Cardiac muscle cell (in vitro differentiated cells and primary cell): ENCODE results near the gene CRELD1. TPM values are rescaled to one million over a fixed set of nuclear protein-coding genes. Genes with fewer than 3 reads are reported as not detected.

Experiments used
- DNase-seq, 2 donors: peaks; one replicate each; pipeline versions ENCODE4 v3.0.0 to v3.0.0-alpha.2; 2010 to 2017; ENCODE audit warnings: low read depth in 1 of 2, low spot score in 1 of 2
- H3K27ac ChIP-seq: fragments of 200-600 bp; sonication (generic); 2 replicates; pipeline ENCODE4 v1.5.1; 2016
- H3K27me3 ChIP-seq: fragments of 200-600 bp; sonication (generic); 2 replicates; pipeline ENCODE4 v1.6.0; 2016; ENCODE audit warnings: control low read depth
- H3K36me3 ChIP-seq: fragments of 200-600 bp; sonication (generic); 2 replicates; pipeline ENCODE4 v1.5.1; 2016; ENCODE audit warnings: control low read depth
- H3K4me1 ChIP-seq: fragments of 200-600 bp; sonication (generic); 2 replicates; pipeline ENCODE4 v1.8.1; 2017; ENCODE audit warnings: low read depth, mild to moderate bottlenecking, mixed run types
- H3K4me3 ChIP-seq: fragments of 200-600 bp; sonication (generic); 2 replicates; pipeline ENCODE4 v1.5.1; 2016; ENCODE audit warnings: mild to moderate bottlenecking
- H3K9me3 ChIP-seq: fragments of 200-600 bp; sonication (generic); 2 replicates; pipeline ENCODE4 v1.5.1; 2017; ENCODE audit warnings: low read depth, mild to moderate bottlenecking, control low read depth
- CTCF ChIP-seq: IDR thresholded peaks from 2 replicates; pipeline ENCODE4 v1.5.1; 2012; ENCODE audit warnings: low read depth, mild to moderate bottlenecking, low read length
- polyA plus RNA-seq: library from polyadenylated mRNA; unstranded; fragments of >200 nt; fragmentation: Nextera tagmentation; extraction: Ambion mirVana; gene quantifications from 2 replicates; pipeline ENCODE4 v1.2.1, GENCODE V29; 2016
- total RNA-seq: library from RNA; depleted of rRNA; stranded (reverse); fragments of >200 nt; gene quantifications from 2 replicates; pipeline ENCODE4 v1.2.3, GENCODE V29; 2016

CRELD1 gene
- total and polyA plus RNA-seq, 2 experiments from 2014 or later = 151 to 225 TPM

GRCh38 chr3:9914559-9915253 is 18.9 kb upstream of the CRELD1 start:
- H3K36me3 ChIP-seq = no peaks in the 10 kb centered on the region
- peaks cover 19% of the 10 kb centered on the region for H3K4me1 ChIP-seq

DNA sequence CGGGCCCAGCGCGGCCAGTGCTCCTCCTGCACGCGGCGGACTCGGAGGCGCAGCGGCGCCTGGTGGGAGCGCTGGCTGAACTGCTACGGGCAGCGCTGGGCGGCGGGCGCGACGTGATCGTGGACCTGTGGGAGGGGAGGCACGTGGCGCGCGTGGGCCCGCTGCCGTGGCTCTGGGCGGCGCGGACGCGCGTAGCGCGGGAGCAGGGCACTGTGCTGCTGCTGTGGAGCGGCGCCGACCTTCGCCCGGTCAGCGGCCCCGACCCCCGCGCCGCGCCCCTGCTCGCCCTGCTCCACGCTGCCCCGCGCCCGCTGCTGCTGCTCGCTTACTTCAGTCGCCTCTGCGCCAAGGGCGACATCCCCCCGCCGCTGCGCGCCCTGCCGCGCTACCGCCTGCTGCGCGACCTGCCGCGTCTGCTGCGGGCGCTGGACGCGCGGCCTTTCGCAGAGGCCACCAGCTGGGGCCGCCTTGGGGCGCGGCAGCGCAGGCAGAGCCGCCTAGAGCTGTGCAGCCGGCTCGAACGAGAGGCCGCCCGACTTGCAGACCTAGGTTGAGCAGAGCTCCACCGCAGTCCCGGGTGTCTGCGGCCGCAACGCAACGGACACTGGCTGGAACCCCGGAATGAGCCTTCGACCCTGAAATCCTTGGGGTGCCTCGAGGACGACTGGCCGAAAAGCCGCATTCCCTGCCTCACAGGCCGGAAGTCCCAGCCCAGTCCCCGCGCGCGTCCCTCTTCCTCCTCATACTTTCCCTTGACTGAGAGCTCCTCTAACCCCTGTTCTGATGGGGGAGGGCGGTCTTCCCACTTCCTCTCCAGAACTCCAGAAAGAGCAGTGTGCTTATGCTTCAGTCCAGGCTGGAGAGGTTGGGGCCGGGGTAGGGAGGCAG is 18.1 kb upstream of the CRELD1 start:
- peak overlapping the region; percentile 27 for H3K4me3 ChIP-seq
- TF ChIP-seq CTCF = peak; percentile 54
- DNase-seq = peak; percentile 71 to 73

More at GRCh38 chr3:9914559-9915253, 18.9 kb upstream of the CRELD1 start:
- peak overlapping the region; percentile 27 for H3K4me3 ChIP-seq
- H3K9me3 ChIP-seq = no peaks in the 10 kb centered on the region
- DNase-seq = no peak
- TF ChIP-seq CTCF = no peak
- no peaks in the 10 kb centered on the region for H3K27me3 ChIP-seq
- peak overlapping the region; percentile 44 for H3K27ac ChIP-seq

GRCh38 chr3:9916346-9916733 is 17.3 kb upstream of the CRELD1 start:
- Histone ChIP-seq H3K27me3 (no peaks in the 10 kb centered on the region), H3K27ac (peak overlapping the region; percentile 52), H3K36me3 (peaks cover 2% of the 10 kb centered on the region), H3K4me3 (peak overlapping the region; percentile 2), H3K9me3 (no peaks in the 10 kb centered on the region), H3K4me1 (peaks cover 16% of the 10 kb centered on the region)
- TF ChIP-seq CTCF = no peak
- peak in 1 of 2 donors; percentile 54 for DNase-seq

More for the DNA sequence above, 18.1 kb upstream of the CRELD1 start:
- Histone ChIP-seq H3K27me3 (no peaks in the 10 kb centered on the region), H3K36me3 (no peaks in the 10 kb centered on the region), H3K4me1 (peaks cover 16% of the 10 kb centered on the region), H3K27ac (peak overlapping the region; percentile 44), H3K9me3 (no peaks in the 10 kb centered on the region)

DNA sequence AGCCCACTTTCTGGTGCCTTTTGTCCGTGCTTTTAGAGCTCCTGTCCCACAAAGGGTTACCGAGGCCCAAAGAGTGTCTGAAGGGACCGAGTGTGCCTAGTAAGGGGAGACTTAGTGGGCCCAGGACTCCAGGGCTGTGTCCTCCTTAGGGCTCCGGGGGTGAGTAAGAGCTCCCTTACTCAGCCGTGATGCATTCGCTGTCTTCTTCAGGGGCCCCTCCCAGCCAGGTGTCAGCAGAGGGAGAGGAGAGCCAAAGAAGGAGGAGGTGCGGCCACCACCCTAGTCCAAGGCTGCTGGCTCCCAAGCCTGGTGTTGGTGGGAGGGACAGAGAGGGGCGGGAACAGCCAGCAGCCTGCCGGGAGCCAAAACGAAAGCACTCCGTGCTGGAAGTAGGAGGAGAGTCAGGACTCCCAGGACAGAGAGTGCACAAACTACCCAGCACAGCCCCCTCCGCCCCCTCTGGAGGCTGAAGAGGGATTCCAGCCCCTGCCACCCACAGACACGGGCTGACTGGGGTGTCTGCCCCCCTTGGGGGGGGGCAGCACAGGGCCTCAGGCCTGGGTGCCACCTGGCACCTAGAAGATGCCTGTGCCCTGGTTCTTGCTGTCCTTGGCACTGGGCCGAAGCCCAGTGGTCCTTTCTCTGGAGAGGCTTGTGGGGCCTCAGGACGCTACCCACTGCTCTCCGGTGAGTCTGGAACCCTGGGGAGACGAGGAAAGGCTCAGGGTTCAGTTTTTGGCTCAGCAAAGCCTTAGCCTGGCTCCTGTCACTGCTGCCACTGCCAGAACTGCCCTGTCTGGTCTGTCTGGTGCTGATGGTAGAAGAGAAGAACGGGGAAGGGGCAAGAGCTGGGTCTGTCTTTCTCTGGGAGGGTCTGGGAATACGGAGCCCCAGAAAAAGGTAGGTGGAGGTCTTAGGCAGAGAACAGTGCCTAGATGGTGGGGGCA is 16.6 kb upstream of the CRELD1 start, which contains the start of gene IL17RC:
TSS of gene IL17RC (plus strand) at position 365 of the 947 bp plus-strand sequence. CDS start at position 583, 218 bp downstream.
- Histone ChIP-seq H3K4me3 (peak within 1 kb of the TSS; percentile 27), H3K4me1 (peaks cover 16% of the 10 kb centered on the region), H3K9me3 (no peaks in the 10 kb centered on the region), H3K27ac (peak within 1 kb of the TSS; percentile 52), H3K27me3 (no peaks in the 10 kb centered on the region), H3K36me3 (peaks cover 2% of the 10 kb centered on the region)
- TF ChIP-seq CTCF = no peak
- DNase-seq = peak; percentile 85 to 87

- Histone ChIP-seq H3K4me1 (peaks cover 16% of the 10 kb centered on the region), H3K27me3 (no peaks in the 10 kb centered on the region), H3K27ac (no peak overlapping the region), H3K36me3 (peaks cover 2% of the 10 kb centered on the region), H3K9me3 (no peaks in the 10 kb centered on the region), H3K4me3 (no peak overlapping the region)
- DNase-seq = no peak
- no peak for TF ChIP-seq CTCF
Observed at GRCh38 chr3:9917820-9918219, 15.8 kb upstream of the CRELD1 start.
